Adrenal gland (tissue), 12 donors: ENCODE results near the gene COMMD4. TPM values are rescaled to one million over a fixed set of nuclear protein-coding genes. Genes with fewer than 3 reads are reported as not detected.
"Not testable (repeated sequence)": the region's sequence is repeated elsewhere in the genome, so short reads cannot be mapped to it uniquely, and the experiment has no call there.

Source experiments
- DNase-seq, 7 donors: peaks; one replicate each; pipeline ENCODE4 v3.0.0-alpha.2; 2019 to 2020
- H3K27ac ChIP-seq, 5 donors: fragments of 200-600 bp; sonication (generic) in 4 of 5; 1 replicate in 3 of 5; 2 replicates in 2 of 5; pipeline versions ENCODE4 v1.5.1 to v1.8.0; 2016 to 2020; ENCODE audit warnings: mild to moderate bottlenecking in 1 of 5
- H3K27me3 ChIP-seq: fragments of 200-600 bp; 2 replicates; pipeline ENCODE4 v1.8.0; 2021
- H3K36me3 ChIP-seq, 2 donors: fragments of 200-600 bp; replicated peaks in 1 of 2; 1 replicate in 1 of 2; 2 replicates in 1 of 2; pipeline versions ENCODE4 v1.5.1 to v1.8.0; 2018 to 2022
- H3K4me1 ChIP-seq, 2 donors: fragments of 200-600 bp; replicated peaks in 1 of 2; 1 replicate in 1 of 2; 2 replicates in 1 of 2; pipeline versions ENCODE4 v1.5.1 to v1.8.0; 2018 to 2021
- H3K4me3 ChIP-seq, 4 donors: fragments of 200-600 bp; sonication (generic) in 3 of 4; one replicate each; pipeline ENCODE4 v1.5.1; 2016 to 2018
- H3K9me3 ChIP-seq, 3 donors: fragments of 200-600 bp; sonication (generic) in 1 of 3; replicated peaks in 1 of 3; 1 replicate in 2 of 3; 2 replicates in 1 of 3; pipeline versions ENCODE4 v1.5.1 to v1.8.0; 2016 to 2021
- POLR2A ChIP-seq, 2 donors: fragments of 450-650 bp; IDR thresholded peaks; one replicate each; pipeline ENCODE4 v1.6.1; 2017; ENCODE audit warnings: antibody characterized with exemption in 2 of 2, mild to moderate bottlenecking in 2 of 2, moderate library complexity in 1 of 2
- whole genome bisulfite sequencing, 4 donors: extraction: QIAGEN DNeasy Blood & Tissue Kit in 2 of 4; methylation state at CpG; one replicate each; pipeline versions ENCODE4 v1.1.5 to v1.1.7; 2013 to 2017; 5-methylcytosine and 5-hydroxymethylcytosine counted together
- intact Hi-C, 2 donors: fragments of 100-400 bp; cut with DNase I; formaldehyde crosslinking; loops; one replicate each; pipeline versions ENCODE4 v1.14.1 to v1.15.0; 2022 to 2023
- polyA plus RNA-seq, 3 donors: library from polyadenylated mRNA; stranded (reverse); fragments of 200-250 nt in 2 of 3; fragments of 350-450 nt in 1 of 3; fragmentation: Illumina TruSeq in 1 of 3; extraction: RNeasy Lipid Tissue Mini Kit (QIAGEN cat#74804) in 1 of 3; gene quantifications; one replicate each; pipeline ENCODE4 v1.2.3, GENCODE V29; 2013 to 2014
- total RNA-seq, 9 donors: library from RNA; depleted of rRNA in 4 of 9; stranded (reverse); fragments of >200 nt in 4 of 9; fragments of 120-200 nt in 1 of 9; fragmentation: NEBNext Ultra II Directional in 1 of 9; extraction: Animal tissue kit (Norgen Biotek cat#: 25700) in 1 of 9; gene quantifications; one replicate each; pipeline versions ENCODE4 v1.1.0 to v1.2.4, GENCODE V29; 2013 to 2023
- TF ChIP-seq, protein P1 (sequence below), 6 experiments: fragments of 450-650 bp in 4 of 6; fragments of 200-600 bp in 2 of 6; sonication (generic) in 1 of 6; IDR thresholded peaks; 1 replicate in 5 of 6; 2 replicates in 1 of 6; pipeline versions ENCODE4 v1.5.1 to v1.8.0; 2016 to 2021; ENCODE audit warnings: antibody characterized with exemption in 6 of 6, mild to moderate bottlenecking in 2 of 6, moderate library complexity in 1 of 6
- donor health status: healthy with polysubstance abuse.
- donor health status: Bipolar disorder and iron deficiency.
- donor health status: DM: yes; HTN: yes; CAD: no.
- donor health status: DM: no; HTN: no; CAD: no.
- donor health status: DM: no; HTN: no; CAD: no.
- donor health status: DM: yes; HTN: yes; CAD: no.

The COMMD4 gene
- total and polyA plus RNA-seq, 12 donors: 35.9 to 254 (median 126) TPM

DNA sequence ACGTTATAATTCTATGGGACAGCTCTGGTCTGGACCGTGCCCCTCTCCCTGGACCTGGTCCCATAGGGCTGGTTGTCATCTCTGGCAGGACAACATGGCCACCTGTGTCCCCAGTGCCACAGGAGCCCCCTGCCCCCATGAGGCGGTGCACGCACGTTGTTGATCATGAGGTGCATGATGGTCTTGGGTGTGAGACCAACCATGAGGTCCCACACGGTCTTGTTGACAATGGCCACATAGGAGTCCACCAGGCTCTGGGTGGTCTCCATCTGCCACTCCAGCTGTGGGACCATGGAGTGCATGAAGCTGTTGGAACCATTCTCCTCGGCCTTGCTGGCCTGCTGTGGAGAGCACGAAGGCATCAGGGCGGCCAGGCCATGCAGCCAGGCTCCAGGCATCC, 33.5 kb upstream of the COMMD4 start:
- Histone ChIP-seq H3K4me3 (no peak overlapping the region), H3K27me3 (no peaks in the 10 kb centered on the region), H3K27ac (no peak overlapping the region), H3K36me3 (no peaks in the 10 kb centered on the region), H3K9me3 (no peaks in the 10 kb centered on the region), H3K4me1 (no peaks in the 10 kb centered on the region)
- intact Hi-C loops: loop anchor here in 1 of 2 donors (10.0 kb wide), 1 partner anchor 278 kb away; the partner anchor contains the start of gene PPCDC
- no peak for DNase-seq
- TF ChIP-seq POLR2A (IDR thresholded peaks at IDR 0.05): no peak
- TF ChIP-seq, protein P1, sequence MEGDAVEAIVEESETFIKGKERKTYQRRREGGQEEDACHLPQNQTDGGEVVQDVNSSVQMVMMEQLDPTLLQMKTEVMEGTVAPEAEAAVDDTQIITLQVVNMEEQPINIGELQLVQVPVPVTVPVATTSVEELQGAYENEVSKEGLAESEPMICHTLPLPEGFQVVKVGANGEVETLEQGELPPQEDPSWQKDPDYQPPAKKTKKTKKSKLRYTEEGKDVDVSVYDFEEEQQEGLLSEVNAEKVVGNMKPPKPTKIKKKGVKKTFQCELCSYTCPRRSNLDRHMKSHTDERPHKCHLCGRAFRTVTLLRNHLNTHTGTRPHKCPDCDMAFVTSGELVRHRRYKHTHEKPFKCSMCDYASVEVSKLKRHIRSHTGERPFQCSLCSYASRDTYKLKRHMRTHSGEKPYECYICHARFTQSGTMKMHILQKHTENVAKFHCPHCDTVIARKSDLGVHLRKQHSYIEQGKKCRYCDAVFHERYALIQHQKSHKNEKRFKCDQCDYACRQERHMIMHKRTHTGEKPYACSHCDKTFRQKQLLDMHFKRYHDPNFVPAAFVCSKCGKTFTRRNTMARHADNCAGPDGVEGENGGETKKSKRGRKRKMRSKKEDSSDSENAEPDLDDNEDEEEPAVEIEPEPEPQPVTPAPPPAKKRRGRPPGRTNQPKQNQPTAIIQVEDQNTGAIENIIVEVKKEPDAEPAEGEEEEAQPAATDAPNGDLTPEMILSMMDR (IDR thresholded peaks at IDR 0.05): no peak
- WGBS, 4 donors: 67 to 89% (median 84%) methylated on average over 1 to 9 of the region's 9 CpGs; no CpG with 5 or more reads in 1 of the 4 donors

DNA sequence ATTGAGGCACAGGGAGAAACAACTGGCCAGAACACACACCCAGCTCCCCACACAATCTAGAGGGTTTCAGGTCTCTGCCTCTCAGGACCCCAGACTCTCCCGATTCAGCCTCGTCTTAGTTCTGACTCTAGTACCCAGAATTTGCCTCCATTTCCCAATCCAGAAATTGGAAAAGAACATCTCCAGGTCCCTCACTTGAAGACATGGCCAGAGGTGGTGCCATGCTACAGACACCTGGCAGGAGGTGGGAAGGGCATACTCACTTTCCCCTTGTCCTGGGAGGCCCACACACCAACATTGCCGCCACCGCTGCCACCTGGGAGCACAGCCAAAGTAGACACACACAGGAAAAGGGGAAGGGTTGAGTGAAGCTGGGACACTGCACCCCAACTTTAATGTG, 33.1 kb upstream of the COMMD4 start:
- not testable (repeated sequence) for H3K4me1 ChIP-seq, H3K9me3 ChIP-seq, H3K27ac ChIP-seq, H3K27me3 ChIP-seq, DNase-seq, H3K4me3 ChIP-seq, H3K36me3 ChIP-seq
- intact Hi-C loops: loop anchor here in 1 of 2 donors (10.0 kb wide), 1 partner anchor 278 kb away; the partner anchor contains the start of gene PPCDC
- WGBS, 4 donors: 86 to 95% (median 94%) methylated on average over 4 of the region's 4 CpGs

DNA sequence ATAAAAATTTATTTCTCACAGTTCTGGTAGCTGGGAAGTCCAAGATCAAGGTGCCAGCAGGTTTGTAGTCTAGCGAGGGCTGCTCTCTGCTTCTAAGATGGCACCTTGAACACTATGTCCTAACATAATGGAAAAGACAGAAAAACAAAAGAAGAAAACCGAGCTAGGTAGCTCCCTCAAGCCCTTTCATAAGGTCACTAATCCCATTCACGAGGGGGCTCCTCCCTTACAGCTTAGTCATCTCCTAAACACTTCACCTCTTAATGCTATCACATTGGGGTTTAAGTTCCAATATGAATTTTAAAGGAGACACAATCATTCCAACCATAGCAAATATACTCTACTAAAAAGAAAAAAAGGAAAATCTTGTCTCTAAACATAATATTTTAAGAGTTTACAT, 29.7 kb upstream of the COMMD4 start:
- Histone ChIP-seq H3K36me3 (no peaks in the 10 kb centered on the region), H3K27me3 (no peaks in the 10 kb centered on the region), H3K4me1 (no peaks in the 10 kb centered on the region), H3K4me3 (no peak overlapping the region), H3K9me3 (no peaks in the 10 kb centered on the region), H3K27ac (no peak overlapping the region)
- intact Hi-C loops: loop anchor here in 1 of 2 donors (10.0 kb wide), 1 partner anchor 281 kb away; the partner anchor contains the start of gene PPCDC
- TF ChIP-seq, protein P1 (IDR thresholded peaks at IDR 0.05): no peak
- TF ChIP-seq POLR2A (IDR thresholded peaks at IDR 0.05): no peak
- WGBS, 4 donors: 57 to 70% (median 64%) methylated on average over 3 of the region's 3 CpGs
- DNase-seq: no peak

DNA sequence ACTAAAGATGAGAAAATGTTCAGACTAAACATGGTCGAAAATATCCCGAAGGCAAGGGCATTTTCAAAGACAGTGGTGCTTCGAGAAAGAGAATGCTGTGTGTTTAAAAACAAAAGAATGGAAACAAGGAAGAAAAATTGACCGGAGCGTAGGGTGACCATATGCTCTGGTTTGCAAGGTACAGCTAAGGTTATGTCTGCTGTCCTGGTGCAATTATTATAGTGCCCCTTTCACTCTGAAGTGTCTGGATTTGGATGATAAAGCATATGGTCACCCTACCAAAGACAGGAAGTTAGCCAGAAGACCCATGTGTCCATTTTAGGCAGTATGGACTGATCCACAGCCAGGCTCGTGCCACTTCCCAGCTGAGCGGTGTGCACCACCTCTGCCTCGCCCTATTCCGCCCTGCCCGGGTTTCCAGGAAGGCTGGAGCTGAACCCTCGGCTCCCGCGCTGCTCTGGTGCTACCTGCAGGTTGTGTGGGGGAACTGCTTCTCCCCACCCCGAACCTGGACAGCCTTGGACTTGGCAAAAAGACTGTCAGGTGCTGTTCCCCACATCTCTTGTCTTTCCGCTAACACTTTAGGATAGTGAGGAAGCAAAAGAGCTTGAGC, 28.0 kb upstream of the COMMD4 start:
- H3K4me1 ChIP-seq: no peaks in the 10 kb centered on the region
- no peak for TF ChIP-seq POLR2A (IDR thresholded peaks at IDR 0.05)
- TF ChIP-seq, protein P1 (IDR thresholded peaks at IDR 0.05): peak in 5 of 6 experiments; percentile 15 to 48 (median 24)
- no peaks in the 10 kb centered on the region for H3K36me3 ChIP-seq
- H3K27ac ChIP-seq: no peak overlapping the region
- H3K27me3 ChIP-seq: no peaks in the 10 kb centered on the region
- DNase-seq: peak in 5 of 7 donors; percentile 41 to 54 (median 50)
- intact Hi-C loops: loop anchor here in 1 of 2 donors (10.0 kb wide), 1 partner anchor 283 kb away; the partner anchor contains the start of gene PPCDC
- H3K9me3 ChIP-seq: no peaks in the 10 kb centered on the region
- no peak overlapping the region for H3K4me3 ChIP-seq
- WGBS, 4 donors: 39 to 77% (median 49%) methylated on average over 7 to 15 of the region's 15 CpGs

DNA sequence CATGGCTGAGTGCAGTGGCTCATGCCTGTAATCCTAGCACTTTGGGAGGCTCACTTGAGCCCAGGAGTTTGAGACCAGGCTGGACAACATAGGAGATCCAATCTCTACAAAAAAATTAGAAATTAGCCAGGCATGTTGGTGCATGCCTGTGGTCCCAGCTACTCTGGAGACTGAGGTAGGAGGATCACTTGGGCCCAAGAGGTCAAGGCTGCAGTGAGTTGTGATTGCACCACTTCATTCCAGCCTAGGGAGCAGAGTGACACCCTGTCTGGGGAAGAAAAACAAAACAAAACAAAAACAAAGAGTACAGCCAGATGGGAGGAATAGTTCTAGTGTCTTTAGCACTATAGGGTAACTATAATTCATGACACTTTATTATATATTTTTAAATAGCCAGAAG, 26.2 kb upstream of the COMMD4 start:
- no peaks in the 10 kb centered on the region for H3K9me3 ChIP-seq
- intact Hi-C loops: loop anchor here in 1 of 2 donors (10.0 kb wide), 1 partner anchor 285 kb away; the partner anchor contains the start of gene PPCDC

DNA sequence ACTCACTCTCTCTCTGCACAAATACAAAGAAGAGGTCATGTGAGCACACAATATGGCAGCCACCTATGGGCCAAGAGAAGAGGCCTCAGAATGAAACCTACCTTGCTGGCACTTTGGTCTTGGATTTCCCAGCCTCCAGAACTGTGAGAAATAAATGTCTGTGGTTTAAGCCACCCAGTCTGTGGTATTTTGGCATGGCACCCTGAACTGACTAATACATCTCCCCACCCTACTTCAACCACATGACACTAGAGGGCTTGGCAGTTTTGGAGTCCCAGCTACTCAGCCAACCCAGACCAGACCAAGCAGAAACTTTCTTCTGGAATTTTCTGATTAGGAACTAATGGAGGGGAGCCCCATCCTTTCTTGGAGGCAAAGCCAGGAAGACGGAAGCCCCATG, 23.3 kb upstream of the COMMD4 start:
- H3K36me3 ChIP-seq, H3K27ac ChIP-seq, H3K27me3 ChIP-seq, intact Hi-C loops, DNase-seq, H3K9me3 ChIP-seq, H3K4me3 ChIP-seq, H3K4me1 ChIP-seq: not testable (repeated sequence)
- WGBS, 4 donors: 96 to 100% (median 99%) methylated on average over 1 of the region's 1 CpG

More for the DNA sequence above, 26.2 kb upstream of the COMMD4 start:
- H3K4me1 ChIP-seq: no peaks in the 10 kb centered on the region
- no peaks in the 10 kb centered on the region for H3K27me3 ChIP-seq
- H3K27ac ChIP-seq: no peak overlapping the region
- H3K36me3 ChIP-seq: no peaks in the 10 kb centered on the region
- H3K4me3 ChIP-seq: no peak overlapping the region
- DNase-seq: no peak
- TF ChIP-seq, protein P1 (IDR thresholded peaks at IDR 0.05): no peak
- TF ChIP-seq POLR2A (IDR thresholded peaks at IDR 0.05): no peak
